OCI-LY3 (cell line): ENCODE results near the gene NSD1.

ENCODE experiments used
- CTCF ChIP-seq: fragments of 200-600, 300-600 bp; sonication (generic); IDR thresholded peaks from 2 replicates; pipeline ENCODE4 v1.5.1; 2014; ENCODE audit warnings: antibody characterized with exemption, low read length, low read depth
- EZH2phosphoT487 ChIP-seq: fragments of 200-600 bp; shearing (Covaris generic); IDR thresholded peaks from 2 replicates; pipeline ENCODE4 v1.6.1; 2018; ENCODE audit warnings: antibody characterized with exemption, mixed run types, low read depth

GRCh38 chr5:177222269-177222668 is 88.7 kb downstream of the NSD1 start:
- TF ChIP-seq CTCF (no peak), EZH2phosphoT487 (no peak)
